Activated CD4-positive, alpha-beta T cell treated with anti-CD3 and anti-CD28 coated beads for 4 hours (primary cell): ENCODE measurements around the gene MEF2C.

Experiments
- DNase-seq, 2 donors: peaks; one replicate each; pipeline ENCODE4 v3.0.0-alpha.2; 2020

Gene MEF2C

GRCh38 chr5:88826646-88827585 lies 56.1 kb downstream of the MEF2C start:
- DNase-seq: no peak

GRCh38 chr5:88825584-88826315 lies 57.2 kb downstream of the MEF2C start:
- DNase-seq: no peak

GRCh38 chr5:88824892-88825583 lies 57.9 kb downstream of the MEF2C start:
- no peak for DNase-seq

GRCh38 chr5:88824141-88824540 lies 58.8 kb downstream of the MEF2C start:
- no peak for DNase-seq

GRCh38 chr5:88823201-88823600 lies 59.8 kb downstream of the MEF2C start:
- no peak for DNase-seq

GRCh38 chr5:88821161-88821560 lies 61.8 kb downstream of the MEF2C start:
- DNase-seq: no peak

- no peak for DNase-seq
Observed at GRCh38 chr5:88820581-88820980, 62.4 kb downstream of the MEF2C start.

GRCh38 chr5:88819301-88819999 lies 63.5 kb downstream of the MEF2C start:
- no peak for DNase-seq

GRCh38 chr5:88818296-88818695 lies 64.7 kb downstream of the MEF2C start:
- no peak for DNase-seq

- no peak for DNase-seq
Observed at GRCh38 chr5:88816195-88816594, 66.8 kb downstream of the MEF2C start.

GRCh38 chr5:88815050-88815789 lies 67.8 kb downstream of the MEF2C start:
- no peak for DNase-seq

- no peak for DNase-seq
Observed at GRCh38 chr5:88813805-88814575, 69.0 kb downstream of the MEF2C start.

GRCh38 chr5:88813244-88813643 lies 69.7 kb downstream of the MEF2C start:
- no peak for DNase-seq

- no peak for DNase-seq
Observed at GRCh38 chr5:88808153-88808552, 74.8 kb downstream of the MEF2C start.

- no peak for DNase-seq
Observed at GRCh38 chr5:88807327-88807726, 75.7 kb downstream of the MEF2C start.

- no peak for DNase-seq
Observed at GRCh38 chr5:88806338-88806737, 76.6 kb downstream of the MEF2C start.

GRCh38 chr5:88805151-88805784 lies 77.7 kb downstream of the MEF2C start:
- DNase-seq: no peak

- DNase-seq: no peak
Observed at GRCh38 chr5:88804444-88804843, 78.5 kb downstream of the MEF2C start.

GRCh38 chr5:88803309-88803708 lies 79.7 kb downstream of the MEF2C start:
- no peak for DNase-seq

- no peak for DNase-seq
Observed at GRCh38 chr5:88799938-88800535, 82.9 kb downstream of the MEF2C start.
